NCI-H187 (cell line): Measurements from ENCODE around the gene RNF150.
"Not testable (repeated sequence)": the region's sequence is repeated elsewhere in the genome, so short reads cannot be mapped to it uniquely, and the experiment has no call there.

Source experiments
- DNase-seq, 2 experiments: peaks; one replicate each; lab custom pipeline; 2025; lab: John Stamatoyannopoulos, UW

RNF150 gene

DNA sequence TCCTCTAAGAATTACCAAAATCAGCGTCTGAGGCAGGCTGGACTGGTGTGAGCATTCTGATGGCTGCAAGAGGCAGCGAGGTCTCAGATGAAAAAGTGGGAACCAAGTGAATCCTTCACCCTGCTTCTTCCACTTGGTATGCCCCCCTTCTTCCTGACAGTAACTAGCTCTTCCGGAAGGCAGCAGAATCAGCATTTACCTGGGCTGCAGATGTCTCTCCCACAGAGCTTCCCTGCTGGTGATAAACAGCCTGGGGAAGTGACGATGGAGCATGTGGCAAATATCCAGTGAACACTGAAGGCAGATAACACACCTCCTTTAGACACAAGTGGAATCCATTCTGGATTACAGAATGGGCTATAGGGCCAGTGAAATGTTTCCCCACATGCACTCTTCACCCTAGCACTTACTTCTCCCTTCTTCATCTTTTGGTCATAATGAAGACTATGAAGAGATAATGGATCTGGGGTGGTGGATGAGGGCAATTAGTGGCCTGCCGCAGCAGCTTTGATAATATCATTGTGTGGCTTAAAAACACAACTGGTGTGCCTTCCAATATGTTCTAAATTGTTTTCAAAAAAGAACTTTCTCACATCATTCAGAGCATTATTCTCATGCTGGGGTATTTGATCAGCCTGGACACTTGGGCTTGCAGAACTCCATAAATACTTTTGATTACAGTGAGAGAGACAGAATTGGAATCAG lies 316.3 kb downstream of the RNF150 start:
- no peak for DNase-seq

DNA sequence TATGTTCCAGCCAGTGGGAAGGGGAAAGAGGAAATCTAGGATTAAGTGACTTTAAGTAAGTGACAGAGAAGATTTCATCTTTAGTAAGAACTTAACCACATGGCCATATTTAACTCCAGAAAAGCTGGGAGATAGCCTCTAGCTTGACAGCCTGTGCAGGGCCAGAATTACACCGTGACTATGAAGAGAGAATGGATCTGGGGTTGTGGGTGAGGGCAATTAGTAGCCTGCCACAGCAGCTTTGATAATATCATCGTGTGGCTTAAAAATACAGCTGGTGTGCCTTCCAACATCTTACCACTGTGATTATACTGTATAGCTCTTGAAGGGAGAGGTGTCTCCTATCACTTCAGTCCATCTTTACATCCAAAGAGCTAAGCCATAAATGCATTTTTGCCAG lies 319.5 kb downstream of the RNF150 start:
- DNase-seq: no peak

DNA sequence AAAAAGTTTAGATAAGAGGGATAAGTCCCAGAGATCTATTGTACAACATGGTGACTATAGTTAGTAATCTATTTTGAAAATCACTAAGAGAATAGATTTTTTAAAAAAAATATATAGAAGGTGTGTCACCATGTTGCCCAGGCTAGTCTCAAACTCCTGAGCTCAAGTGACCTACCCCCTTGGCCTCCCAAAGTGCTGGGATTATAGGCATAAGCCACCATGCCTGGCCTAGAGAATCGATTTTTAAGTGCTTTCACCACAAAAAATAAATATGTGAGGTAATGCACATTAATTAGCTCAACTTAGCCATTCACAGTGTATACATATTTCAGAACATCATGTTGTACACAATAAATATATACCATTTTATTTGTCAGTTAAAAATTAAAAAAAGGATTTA lies 320.4 kb downstream of the RNF150 start:
- no peak for DNase-seq

DNA sequence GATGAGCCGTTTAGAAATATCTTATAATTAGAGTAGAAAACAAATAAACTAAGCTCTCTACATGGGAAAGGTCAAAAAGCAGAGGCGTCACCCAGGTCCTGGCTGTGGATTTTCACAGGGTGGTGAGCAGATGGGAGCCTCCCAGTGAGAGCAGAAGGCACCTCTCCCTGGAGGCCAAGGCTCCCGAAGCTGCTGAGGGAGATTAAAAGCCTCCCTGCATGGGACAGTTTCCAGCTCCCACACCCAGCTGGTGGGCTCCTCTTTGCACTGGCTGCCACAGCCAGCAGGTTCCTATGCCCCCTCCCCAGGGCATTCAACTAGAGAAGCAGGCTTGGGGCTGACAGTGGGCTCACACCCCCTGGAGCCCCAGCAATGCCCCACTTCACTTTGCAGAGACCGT lies 321.8 kb downstream of the RNF150 start:
- DNase-seq: no peak

DNA sequence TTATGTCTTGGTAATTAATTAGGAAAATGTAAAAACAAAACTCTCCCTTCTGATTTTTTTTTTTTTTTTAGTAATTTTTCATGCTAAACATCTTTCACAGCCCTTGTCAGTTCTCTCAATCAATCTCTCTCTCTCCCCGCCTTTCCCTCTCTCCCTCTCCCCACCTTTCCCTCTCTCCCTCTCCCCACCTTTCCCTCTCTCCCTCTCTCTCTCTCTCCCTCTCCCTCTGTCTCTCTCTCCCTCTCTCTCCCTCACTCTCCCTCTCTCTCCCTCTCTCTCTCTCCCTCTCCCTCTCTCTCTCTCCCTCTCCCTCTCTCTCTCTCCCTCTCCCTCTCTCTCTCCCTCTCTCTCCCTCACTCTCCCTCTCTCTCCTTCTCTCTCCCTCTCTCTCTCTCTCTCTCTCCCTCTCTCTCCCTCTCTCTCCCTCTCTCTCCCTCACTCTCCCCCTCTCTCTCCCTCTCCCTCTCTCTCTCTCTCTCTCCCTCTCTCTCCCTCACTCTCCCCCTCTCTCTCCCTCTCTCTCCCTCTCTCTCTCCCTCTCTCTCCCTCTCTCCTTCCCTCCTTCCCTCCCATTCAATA lies 322.6 kb downstream of the RNF150 start:
- not testable (repeated sequence) for DNase-seq
